Sigmoid colon (tissue), 7 donors: ENCODE measurements around the gene FAM111A. TPM values are rescaled to one million over a fixed set of nuclear protein-coding genes. Genes with fewer than 3 reads are reported as not detected.
"Not testable (repeated sequence)": the region's sequence is repeated elsewhere in the genome, so short reads cannot be mapped to it uniquely, and the experiment has no call there.

Experiments
- DNase-seq: peaks from one replicate; pipeline ENCODE4 v3.0.0-alpha.2; 2019
- H3K27ac ChIP-seq, 4 donors: fragments of 200-600 bp; sonication (generic); one replicate each; pipeline ENCODE4 v1.5.1; 2016 to 2019; ENCODE audit warnings: mild to moderate bottlenecking in 1 of 4
- H3K27me3 ChIP-seq, 3 donors: fragments of 200-600 bp; sonication (generic); one replicate each; pipeline ENCODE4 v1.5.1; 2019; ENCODE audit warnings: mild to moderate bottlenecking in 1 of 3
- H3K36me3 ChIP-seq, 4 donors: fragments of 200-600 bp; sonication (generic); one replicate each; pipeline ENCODE4 v1.5.1; 2016 to 2019
- H3K4me1 ChIP-seq, 4 donors: fragments of 200-600 bp; sonication (generic); one replicate each; pipeline ENCODE4 v1.5.1; 2017 to 2019
- H3K4me3 ChIP-seq, 4 donors: fragments of 200-600 bp; sonication (generic); one replicate each; pipeline ENCODE4 v1.5.1; 2017 to 2019; ENCODE audit warnings: mild to moderate bottlenecking in 2 of 4, moderate library complexity in 1 of 4
- H3K9me3 ChIP-seq, 4 donors: fragments of 200-600 bp in 3 of 4; sonication (generic) in 3 of 4; one replicate each; pipeline versions ENCODE4 v1.5.1 to v1.6.1; 2013 to 2019
- EP300 ChIP-seq, 4 donors: sonication (generic); formaldehyde crosslinking; IDR thresholded peaks; one replicate each; pipeline ENCODE4 v1.6.1; 2017; ENCODE audit warnings: antibody characterized with exemption in 4 of 4
- POLR2A ChIP-seq, 2 donors: fragments of 450-650 bp; IDR thresholded peaks; one replicate each; pipeline ENCODE4 v1.6.1; 2016; ENCODE audit warnings: antibody characterized with exemption in 2 of 2, mild to moderate bottlenecking in 2 of 2, moderate library complexity in 2 of 2
- POLR2AphosphoS5 ChIP-seq, 4 donors: sonication (generic); formaldehyde crosslinking; IDR thresholded peaks; one replicate each; pipeline ENCODE4 v1.6.1; 2017; ENCODE audit warnings: antibody characterized with exemption in 4 of 4
- WGBS, 2 donors: extraction: QIAGEN DNeasy Blood & Tissue Kit; methylation state at CpG; one replicate each; pipeline ENCODE4 v1.1.7; 2013; 5-methylcytosine and 5-hydroxymethylcytosine counted together
- intact Hi-C: fragments of 100-400 bp; cut with DNase I; formaldehyde crosslinking; loops from one replicate; pipeline ENCODE4 v1.15.1; 2023
- polyA plus RNA-seq, 3 donors: library from polyadenylated mRNA; stranded (reverse); fragments of 200-250 nt; gene quantifications; one replicate each; pipeline ENCODE4 v1.2.3, GENCODE V29; 2013
- total RNA-seq, 4 donors: library from RNA; depleted of rRNA; stranded (reverse); fragments of >200 nt; gene quantifications; one replicate each; pipeline ENCODE4 v1.1.0, GENCODE V29; 2016
- TF ChIP-seq, protein P1 (sequence below), 4 experiments: fragments of 450-650 bp in 3 of 4; fragments of 200-600 bp in 1 of 4; IDR thresholded peaks; one replicate each; pipeline ENCODE4 v1.5.1; 2016 to 2019; ENCODE audit warnings: antibody characterized with exemption in 4 of 4, mild to moderate bottlenecking in 3 of 4, moderate library complexity in 2 of 4
- donor health status: healthy with polysubstance abuse.
- donor health status: Bipolar disorder and iron deficiency.
- donor health status: healthy.

FAM111A gene
- total and polyA plus RNA-seq, 7 donors, result 6.6 to 33.4 (median 26.0) TPM

DNA sequence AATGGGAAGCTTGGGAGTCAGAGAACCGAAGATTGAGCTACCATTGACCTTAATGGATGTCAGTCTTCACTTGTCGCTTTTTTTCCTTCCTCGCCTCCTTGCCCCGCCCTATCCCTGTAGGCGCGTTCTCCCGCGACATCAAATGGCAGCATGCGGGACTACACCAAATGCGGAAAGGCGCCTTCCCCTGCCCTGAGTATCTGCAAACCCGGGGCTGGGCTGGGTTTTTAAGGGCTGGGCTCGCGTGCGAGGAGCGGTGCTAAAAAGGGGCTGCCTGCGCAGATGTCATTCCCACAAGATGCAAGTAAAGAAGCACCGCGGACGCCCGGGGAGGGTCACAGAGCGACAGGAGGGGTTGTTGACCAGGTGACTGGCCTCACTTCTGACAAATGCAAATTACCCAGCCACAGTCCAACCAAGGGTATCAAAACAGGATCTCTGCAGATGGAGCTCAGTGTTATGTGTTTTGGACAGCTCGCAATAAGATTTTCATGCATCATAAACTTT, 40.3 kb upstream of the FAM111A start:
- H3K36me3 ChIP-seq, result no peaks in the 10 kb centered on the region
- TF ChIP-seq EP300 (IDR thresholded peaks at IDR 0.05), result no peak
- TF ChIP-seq, protein P1, sequence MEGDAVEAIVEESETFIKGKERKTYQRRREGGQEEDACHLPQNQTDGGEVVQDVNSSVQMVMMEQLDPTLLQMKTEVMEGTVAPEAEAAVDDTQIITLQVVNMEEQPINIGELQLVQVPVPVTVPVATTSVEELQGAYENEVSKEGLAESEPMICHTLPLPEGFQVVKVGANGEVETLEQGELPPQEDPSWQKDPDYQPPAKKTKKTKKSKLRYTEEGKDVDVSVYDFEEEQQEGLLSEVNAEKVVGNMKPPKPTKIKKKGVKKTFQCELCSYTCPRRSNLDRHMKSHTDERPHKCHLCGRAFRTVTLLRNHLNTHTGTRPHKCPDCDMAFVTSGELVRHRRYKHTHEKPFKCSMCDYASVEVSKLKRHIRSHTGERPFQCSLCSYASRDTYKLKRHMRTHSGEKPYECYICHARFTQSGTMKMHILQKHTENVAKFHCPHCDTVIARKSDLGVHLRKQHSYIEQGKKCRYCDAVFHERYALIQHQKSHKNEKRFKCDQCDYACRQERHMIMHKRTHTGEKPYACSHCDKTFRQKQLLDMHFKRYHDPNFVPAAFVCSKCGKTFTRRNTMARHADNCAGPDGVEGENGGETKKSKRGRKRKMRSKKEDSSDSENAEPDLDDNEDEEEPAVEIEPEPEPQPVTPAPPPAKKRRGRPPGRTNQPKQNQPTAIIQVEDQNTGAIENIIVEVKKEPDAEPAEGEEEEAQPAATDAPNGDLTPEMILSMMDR (IDR thresholded peaks at IDR 0.05), result peak in 1 of 4 experiments; percentile 12
- peak; percentile 69 for DNase-seq
- H3K27ac ChIP-seq, result no peak overlapping the region
- no peaks in the 10 kb centered on the region for H3K9me3 ChIP-seq
- intact Hi-C loops, result no loop called here
- H3K27me3 ChIP-seq, result peaks cover 0 to 41% (median 12%) of the 10 kb centered on the region in 3 donors
- H3K4me3 ChIP-seq, result peak overlapping the region in 3 of 4 donors; percentile 18 to 28 (median 19)
- whole genome bisulfite sequencing, 2 donors, result 6 to 10% methylated on average over 23 of the region's 23 CpGs
- peaks cover 0 to 22% (median 17%) of the 10 kb centered on the region in 4 donors for H3K4me1 ChIP-seq

DNA sequence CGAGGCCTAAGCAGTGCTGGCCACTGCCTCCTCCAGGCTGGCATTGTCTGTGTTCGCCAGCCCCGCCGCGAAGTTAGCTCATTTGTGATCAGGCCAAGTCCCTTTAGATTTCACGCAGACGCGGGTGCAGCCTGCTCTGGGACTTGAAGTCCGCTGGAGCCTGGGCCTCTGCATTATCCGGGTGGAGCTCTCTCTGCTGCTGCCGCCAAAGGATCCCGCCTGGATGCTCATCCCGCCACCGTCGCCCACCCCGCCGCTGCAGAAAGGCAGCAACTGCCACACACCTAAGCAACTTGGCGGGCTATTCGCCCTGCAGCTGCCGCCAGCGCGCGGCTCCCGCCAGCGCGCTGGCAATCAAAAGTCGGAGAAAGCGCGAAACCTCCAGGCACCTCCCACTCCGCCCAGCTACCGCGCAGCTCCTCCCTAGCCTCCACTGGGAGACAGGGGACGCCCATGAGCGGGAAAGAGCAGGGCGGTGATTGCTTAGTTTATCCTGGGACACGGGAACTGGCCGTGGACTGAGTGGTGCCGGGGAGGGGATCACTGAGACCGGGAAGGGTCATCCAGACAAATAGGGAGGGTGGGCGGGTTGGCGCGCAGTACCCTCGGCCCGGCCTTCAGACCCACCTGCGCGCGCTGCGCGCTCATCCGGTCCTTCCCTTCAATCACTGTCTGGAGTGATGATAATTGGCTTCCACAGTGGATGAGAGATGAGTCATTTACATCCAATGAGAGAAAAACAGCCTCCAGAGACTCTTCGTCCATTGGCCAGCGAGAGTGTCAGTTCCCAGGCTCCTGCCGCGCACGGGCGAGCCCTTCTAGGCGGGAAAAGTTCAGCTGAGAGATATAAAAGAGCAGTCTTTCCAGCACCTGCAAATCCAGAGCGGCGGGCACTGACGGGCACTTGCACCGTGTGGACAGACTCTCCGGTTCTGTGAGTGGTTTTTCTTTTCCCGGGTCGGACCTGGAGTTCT, 36.0 kb upstream of the FAM111A start, which contains the start of gene FAM111B:
Gene FAM111B, plus strand, starts transcription at position 875 of the 974 bp plus-strand sequence. CDS start 2,389 bp downstream, outside the sequence.
- Histone ChIP-seq H3K36me3 (no peaks in the 10 kb centered on the region), H3K4me1 (peaks cover 0 to 24% (median 21%) of the 10 kb centered on the region in 4 donors), H3K9me3 (no peaks in the 10 kb centered on the region), H3K27me3 (peaks cover 0 to 10% (median 9%) of the 10 kb centered on the region in 3 donors), H3K4me3 (peak within 1 kb of the TSS; percentile 42 to 54 (median 48)), H3K27ac (peak within 1 kb of the TSS in 3 of 4 donors; percentile 41 to 50 (median 46))
- peak; percentile 91 for DNase-seq
- 1% methylated on average over 64 of the region's 64 CpGs for WGBS, 2 donors
- intact Hi-C loops, result loop anchor here (2.0 kb wide), 1 partner anchor 36 kb away; the partner anchor contains the start of gene FAM111A
- TF ChIP-seq POLR2A (IDR thresholded peaks at IDR 0.05) (no peak), EP300 (IDR thresholded peaks at IDR 0.05) (no peak), POLR2AphosphoS5 (IDR thresholded peaks at IDR 0.05) (peak in 1 of 4 donors; percentile 5)

DNA sequence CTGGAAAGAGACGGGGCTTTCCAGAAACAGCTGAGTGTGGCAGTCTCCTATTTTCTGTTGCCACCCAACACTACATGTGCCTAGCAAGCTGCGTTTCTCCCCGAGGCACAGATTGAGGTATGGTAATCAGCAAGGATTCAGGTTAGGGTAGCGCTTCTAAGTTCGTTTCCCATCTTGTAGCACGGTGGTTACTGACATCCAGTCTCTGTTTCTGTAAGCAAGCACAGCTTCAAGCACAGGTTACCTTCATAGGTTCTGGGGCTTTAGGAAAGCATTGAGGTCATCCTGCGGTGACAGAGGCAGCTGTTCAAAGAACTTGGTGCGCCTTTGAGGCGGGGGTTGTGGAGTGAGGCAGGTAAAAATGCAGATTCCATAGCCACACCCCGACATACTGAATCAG, 34.9 kb upstream of the FAM111A start:
- H3K36me3 ChIP-seq, H3K27ac ChIP-seq, H3K4me3 ChIP-seq, H3K9me3 ChIP-seq, DNase-seq, H3K27me3 ChIP-seq: not testable (repeated sequence)
- intact Hi-C loops, result loop anchor here (2.0 kb wide), 1 partner anchor 35 kb away; the partner anchor contains the start of gene FAM111A
- whole genome bisulfite sequencing, 2 donors, result 5 to 20% methylated on average over 10 of the region's 10 CpGs
- H3K4me1 ChIP-seq, result peaks cover 0 to 18% (median 16%) of the 10 kb centered on the region in 4 donors

DNA sequence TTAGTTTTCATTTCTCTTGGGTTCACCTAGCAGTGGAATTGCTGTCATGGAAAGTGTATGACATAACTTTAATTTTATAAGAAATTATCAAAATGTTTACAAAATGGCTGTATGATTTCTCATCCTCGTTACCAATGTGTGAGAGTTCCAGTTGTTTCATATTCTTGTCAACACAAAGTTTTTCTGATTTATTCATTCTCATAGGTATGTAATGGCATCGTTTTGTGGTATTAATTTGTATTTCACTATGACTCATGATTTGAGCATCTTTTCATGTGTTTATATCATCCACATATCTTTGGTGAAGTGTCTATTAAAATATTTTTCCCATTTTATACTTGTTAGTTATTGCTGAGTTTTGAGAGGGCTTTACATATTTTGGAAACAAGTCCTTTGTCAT, 30.2 kb upstream of the FAM111A start:
- 75 to 86% methylated on average over 2 of the region's 2 CpGs for WGBS, 2 donors
- Histone ChIP-seq H3K4me3 (no peak overlapping the region), H3K9me3 (peaks cover 0 to 2% (median 0%) of the 10 kb centered on the region in 4 donors), H3K27me3 (no peaks in the 10 kb centered on the region), H3K4me1 (peaks cover 0 to 3% (median 2%) of the 10 kb centered on the region in 4 donors), H3K27ac (no peak overlapping the region), H3K36me3 (no peaks in the 10 kb centered on the region)
- TF ChIP-seq, protein P1 (IDR thresholded peaks at IDR 0.05), result no peak
- TF ChIP-seq POLR2AphosphoS5 (IDR thresholded peaks at IDR 0.05), result no peak
- TF ChIP-seq EP300 (IDR thresholded peaks at IDR 0.05), result no peak
- no peak for TF ChIP-seq POLR2A (IDR thresholded peaks at IDR 0.05)
- intact Hi-C loops, result no loop called here
- no peak for DNase-seq

DNA sequence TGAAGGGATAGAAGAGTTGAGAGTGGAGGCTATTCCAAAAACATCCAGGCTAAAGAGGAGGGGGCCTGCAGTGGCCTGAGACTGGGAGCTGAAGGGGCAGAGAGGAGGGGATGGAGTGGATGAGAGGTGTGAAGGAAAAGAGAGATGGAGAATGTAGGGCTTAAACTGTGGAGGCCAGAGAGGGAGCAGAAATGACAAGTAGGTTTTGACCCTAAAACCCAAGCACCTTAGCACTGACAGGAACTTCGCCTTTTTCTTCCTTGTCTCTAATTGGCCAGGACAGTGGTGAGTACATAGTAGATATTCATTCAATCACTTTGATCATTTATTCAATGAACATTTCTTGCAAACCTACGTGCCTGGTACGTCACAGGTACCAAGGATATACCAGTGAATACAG, 28.3 kb upstream of the FAM111A start:
- peaks cover 0 to 10% (median 3%) of the 10 kb centered on the region in 4 donors for H3K9me3 ChIP-seq
- H3K36me3 ChIP-seq, result no peaks in the 10 kb centered on the region
- intact Hi-C loops, result no loop called here
- H3K4me1 ChIP-seq, result no peaks in the 10 kb centered on the region
- no peak overlapping the region for H3K27ac ChIP-seq
- H3K27me3 ChIP-seq, result no peaks in the 10 kb centered on the region
- H3K4me3 ChIP-seq, result no peak overlapping the region
- TF ChIP-seq POLR2AphosphoS5 (IDR thresholded peaks at IDR 0.05), result no peak
- no peak for TF ChIP-seq POLR2A (IDR thresholded peaks at IDR 0.05)
- TF ChIP-seq EP300 (IDR thresholded peaks at IDR 0.05), result no peak
- TF ChIP-seq, protein P1 (IDR thresholded peaks at IDR 0.05), result no peak
- WGBS, 2 donors, result 95 to 97% methylated on average over 3 of the region's 3 CpGs
- no peak for DNase-seq
